SH-SY5Y (cell line): ENCODE results near the gene FCN1.

ENCODE experiments used
- GATA2 ChIP-seq: IDR thresholded peaks from 2 replicates; pipeline ENCODE4 v1.6.1; 2011; ENCODE audit warnings: mild to moderate bottlenecking, low read depth, low read length
- GATA3 ChIP-seq: IDR thresholded peaks from 2 replicates; pipeline ENCODE4 v1.6.1; 2011; ENCODE audit warnings: low read depth, mild to moderate bottlenecking, low read length, moderate library complexity

DNA sequence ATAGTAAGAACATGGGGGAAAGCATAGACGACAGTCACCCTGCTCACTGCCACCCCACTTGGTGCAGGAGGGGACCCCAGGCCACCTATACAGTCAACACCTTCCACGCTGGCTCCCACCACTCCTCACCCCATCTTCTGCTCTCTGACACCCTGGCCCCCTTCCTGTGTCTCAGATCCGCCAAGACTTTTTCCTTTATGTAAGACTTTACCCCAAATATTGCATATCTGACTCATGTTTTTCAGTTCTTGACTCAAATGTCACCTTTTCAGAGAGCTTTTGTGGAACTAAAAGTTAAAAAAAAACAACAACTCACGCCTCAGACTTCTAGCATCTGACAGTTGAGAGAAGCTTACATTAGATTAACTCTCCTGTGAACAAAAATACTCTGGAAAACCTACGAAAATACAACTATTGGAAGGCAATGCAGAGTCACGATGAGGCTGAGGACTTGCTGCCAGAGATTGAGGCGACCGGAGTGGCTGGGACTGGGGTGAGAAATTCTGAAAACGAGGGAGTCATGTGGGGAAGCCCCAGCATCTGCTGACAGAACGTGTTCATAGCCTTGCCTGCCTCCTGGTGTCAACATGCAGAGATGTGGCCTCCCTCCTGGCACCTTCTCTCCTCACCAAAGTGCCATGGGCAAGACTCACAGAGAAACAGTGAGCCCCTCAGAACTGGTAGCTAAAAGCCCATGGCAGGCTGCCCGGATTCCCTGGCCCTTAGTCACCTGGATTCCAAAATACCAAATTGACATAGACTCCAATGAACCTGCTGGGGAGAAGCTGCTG is 59.5 kb downstream of the FCN1 start:
- TF ChIP-seq GATA3 (no peak), GATA2 (no peak)
